Thyroid gland (tissue), 4 donors: ENCODE results near the gene LMBR1. TPM values are rescaled to one million over a fixed set of nuclear protein-coding genes. Genes with fewer than 3 reads are reported as not detected.

Experiments used
- DNase-seq, 2 donors: peaks; one replicate each; pipeline ENCODE4 v3.0.0-alpha.2; 2019
- H3K27ac ChIP-seq, 3 donors: fragments of 200-600 bp; sonication (generic); 1 replicate in 2 of 3; 2 replicates in 1 of 3; pipeline ENCODE4 v1.5.1; 2016 to 2019; ENCODE audit warnings: mild to moderate bottlenecking in 1 of 3, moderate library complexity in 1 of 3
- H3K27me3 ChIP-seq: fragments of 200-600 bp; sonication (generic); one replicate; pipeline ENCODE4 v1.5.1; 2019
- H3K36me3 ChIP-seq, 2 donors: fragments of 200-600 bp; sonication (generic); one replicate each; pipeline ENCODE4 v1.5.1; 2016 to 2019
- H3K4me1 ChIP-seq, 2 donors: fragments of 200-600 bp; sonication (generic); one replicate each; pipeline ENCODE4 v1.5.1; 2017 to 2019
- H3K4me3 ChIP-seq, 3 donors: fragments of 200-600 bp; sonication (generic); replicated peaks in 1 of 3; 1 replicate in 2 of 3; 2 replicates in 1 of 3; pipeline ENCODE4 v1.5.1; 2016; ENCODE audit warnings: mild to moderate bottlenecking in 1 of 3
- H3K9me3 ChIP-seq: fragments of 200-600 bp; sonication (generic); one replicate; pipeline ENCODE4 v1.5.1; 2017
- POLR2A ChIP-seq, 2 donors: fragments of 450-650 bp; IDR thresholded peaks; one replicate each; pipeline ENCODE4 v1.6.1; 2017; ENCODE audit warnings: antibody characterized with exemption in 2 of 2, mild to moderate bottlenecking in 2 of 2, moderate library complexity in 1 of 2
- WGBS, 2 donors: methylation state at CpG; one replicate each; pipeline ENCODE4 v1.1.5; 2017; 5-methylcytosine and 5-hydroxymethylcytosine counted together
- intact Hi-C: fragments of 100-400 bp; cut with DNase I; formaldehyde crosslinking; loops from one replicate; pipeline ENCODE4 v1.15.1; 2023
- total RNA-seq, 4 donors: library from RNA; depleted of rRNA; stranded (reverse); fragments of >200 nt; gene quantifications; one replicate each; pipeline ENCODE4 v1.2.3, GENCODE V29; 2016
- TF ChIP-seq, protein P1 (sequence below), 6 experiments: fragments of 200-600 bp in 3 of 6; fragments of 450-650 bp in 3 of 6; sonication (generic) in 3 of 6; IDR thresholded peaks; one replicate each; pipeline ENCODE4 v1.5.1; 2016 to 2019; ENCODE audit warnings: antibody characterized with exemption in 6 of 6, mild to moderate bottlenecking in 2 of 6, inconsistent platforms in 1 of 6, moderate library complexity in 1 of 6

The LMBR1 gene
- total RNA-seq, 4 donors from 2014 or later = 73.9 to 205 (median 113) TPM

DNA sequence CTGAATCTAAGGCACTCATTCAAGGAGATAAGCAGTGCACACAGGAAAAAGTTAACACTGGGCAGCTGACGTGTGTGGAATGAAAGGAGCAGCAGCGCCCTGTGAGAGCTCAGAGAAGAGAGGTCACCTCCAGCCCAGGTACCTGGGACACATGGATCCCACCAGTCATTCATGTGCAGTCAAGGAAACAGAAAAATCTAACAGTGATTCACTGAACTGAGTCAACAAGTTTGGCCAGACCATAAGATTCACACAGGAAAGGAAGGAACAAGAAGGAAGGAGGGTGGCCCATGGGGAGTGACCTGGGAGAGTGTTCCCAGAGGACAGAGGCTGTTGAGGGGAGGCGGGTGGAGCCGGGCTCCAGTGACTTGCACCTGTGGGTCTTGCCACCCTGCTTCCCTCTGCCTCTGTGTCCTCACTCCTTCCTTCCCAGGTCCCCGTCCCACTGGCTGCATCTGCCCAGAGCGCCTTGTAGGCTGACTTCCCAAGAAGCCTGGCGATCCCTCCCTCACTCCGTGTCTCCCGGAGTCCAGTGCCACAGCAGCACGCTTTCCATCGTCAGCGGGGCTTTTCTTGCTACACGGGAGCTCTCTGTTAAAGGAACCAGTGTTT is 224.7 kb downstream of the LMBR1 start:
- no peaks in the 10 kb centered on the region for H3K4me1 ChIP-seq
- no peaks in the 10 kb centered on the region for H3K27me3 ChIP-seq
- H3K4me3 ChIP-seq = no peak overlapping the region
- no peak for DNase-seq
- intact Hi-C loops = no loop called here
- 95 to 98% methylated on average over 13 of the region's 13 CpGs for WGBS, 2 donors
- H3K36me3 ChIP-seq = no peaks in the 10 kb centered on the region
- H3K9me3 ChIP-seq = no peaks in the 10 kb centered on the region
- TF ChIP-seq POLR2A (IDR thresholded peaks at IDR 0.05) = no peak
- TF ChIP-seq, protein P1, sequence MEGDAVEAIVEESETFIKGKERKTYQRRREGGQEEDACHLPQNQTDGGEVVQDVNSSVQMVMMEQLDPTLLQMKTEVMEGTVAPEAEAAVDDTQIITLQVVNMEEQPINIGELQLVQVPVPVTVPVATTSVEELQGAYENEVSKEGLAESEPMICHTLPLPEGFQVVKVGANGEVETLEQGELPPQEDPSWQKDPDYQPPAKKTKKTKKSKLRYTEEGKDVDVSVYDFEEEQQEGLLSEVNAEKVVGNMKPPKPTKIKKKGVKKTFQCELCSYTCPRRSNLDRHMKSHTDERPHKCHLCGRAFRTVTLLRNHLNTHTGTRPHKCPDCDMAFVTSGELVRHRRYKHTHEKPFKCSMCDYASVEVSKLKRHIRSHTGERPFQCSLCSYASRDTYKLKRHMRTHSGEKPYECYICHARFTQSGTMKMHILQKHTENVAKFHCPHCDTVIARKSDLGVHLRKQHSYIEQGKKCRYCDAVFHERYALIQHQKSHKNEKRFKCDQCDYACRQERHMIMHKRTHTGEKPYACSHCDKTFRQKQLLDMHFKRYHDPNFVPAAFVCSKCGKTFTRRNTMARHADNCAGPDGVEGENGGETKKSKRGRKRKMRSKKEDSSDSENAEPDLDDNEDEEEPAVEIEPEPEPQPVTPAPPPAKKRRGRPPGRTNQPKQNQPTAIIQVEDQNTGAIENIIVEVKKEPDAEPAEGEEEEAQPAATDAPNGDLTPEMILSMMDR (IDR thresholded peaks at IDR 0.05) = no peak
- H3K27ac ChIP-seq = no peak overlapping the region

DNA sequence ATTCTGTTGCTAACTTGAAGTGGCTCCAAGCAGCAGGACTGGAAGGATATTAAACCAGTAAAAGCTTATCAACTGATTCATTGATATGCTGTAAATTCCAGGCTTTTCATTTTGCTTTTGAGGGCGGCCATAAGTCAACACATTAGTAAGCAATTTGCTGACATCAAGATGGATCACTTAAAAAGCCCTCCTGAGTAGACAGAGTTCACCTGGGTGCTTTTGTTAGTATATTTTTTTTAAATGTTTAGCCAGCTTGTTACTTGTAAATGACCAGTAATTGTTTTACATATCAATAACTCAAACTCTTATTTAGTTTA is 225.9 kb downstream of the LMBR1 start:
- TF ChIP-seq, protein P1 (IDR thresholded peaks at IDR 0.05) = no peak
- no peak for TF ChIP-seq POLR2A (IDR thresholded peaks at IDR 0.05)
- H3K4me3 ChIP-seq = no peak overlapping the region
- no peaks in the 10 kb centered on the region for H3K9me3 ChIP-seq
- H3K4me1 ChIP-seq = no peaks in the 10 kb centered on the region
- no peak overlapping the region for H3K27ac ChIP-seq
- 83 to 90% methylated on average over 1 of the region's 1 CpG for WGBS, 2 donors
- intact Hi-C loops = no loop called here
- no peaks in the 10 kb centered on the region for H3K27me3 ChIP-seq
- no peak for DNase-seq
- H3K36me3 ChIP-seq = no peaks in the 10 kb centered on the region

DNA sequence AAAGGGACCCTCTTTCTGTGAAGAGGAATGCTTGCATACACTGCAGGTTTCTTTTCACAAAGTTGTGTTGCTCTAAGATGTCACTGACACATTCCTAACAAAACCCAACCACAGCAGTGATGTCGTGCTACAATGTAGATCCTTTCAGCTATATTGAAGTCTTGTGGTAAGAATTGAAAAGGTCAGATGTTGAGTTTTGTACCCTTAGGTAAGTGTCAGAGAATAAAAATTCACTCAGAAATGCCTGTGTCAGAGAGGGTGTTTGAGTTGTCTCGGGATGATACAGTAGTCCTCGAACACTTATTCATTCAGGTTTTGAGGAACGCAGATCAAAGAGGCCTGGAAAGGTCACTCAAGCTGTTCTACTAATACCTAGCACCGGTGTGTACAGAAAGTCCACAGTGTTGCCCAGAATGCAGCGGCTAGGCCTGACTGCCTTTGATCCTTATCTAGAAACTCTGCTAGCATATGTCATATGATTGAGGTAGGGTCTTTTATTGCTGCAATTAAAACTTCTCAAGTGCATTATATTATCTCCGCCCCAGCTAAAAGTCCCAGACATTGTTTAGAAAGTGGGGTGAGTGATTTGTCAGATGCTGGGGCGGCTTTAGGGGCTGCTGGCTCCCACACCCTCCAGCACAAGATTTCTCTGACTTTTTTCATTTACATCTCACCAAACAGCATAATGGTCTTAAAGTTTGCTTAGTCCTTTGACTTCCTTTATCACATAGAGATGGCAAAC is 226.4 kb downstream of the LMBR1 start:
- 63 to 65% methylated on average over 8 of the region's 8 CpGs for WGBS, 2 donors
- Histone ChIP-seq H3K27ac (no peak overlapping the region), H3K36me3 (no peaks in the 10 kb centered on the region), H3K9me3 (no peaks in the 10 kb centered on the region), H3K27me3 (no peaks in the 10 kb centered on the region), H3K4me3 (no peak overlapping the region), H3K4me1 (no peaks in the 10 kb centered on the region)
- no peak for TF ChIP-seq POLR2A (IDR thresholded peaks at IDR 0.05)
- TF ChIP-seq, protein P1 (IDR thresholded peaks at IDR 0.05) = no peak
- DNase-seq = no peak
- intact Hi-C loops = no loop called here

DNA sequence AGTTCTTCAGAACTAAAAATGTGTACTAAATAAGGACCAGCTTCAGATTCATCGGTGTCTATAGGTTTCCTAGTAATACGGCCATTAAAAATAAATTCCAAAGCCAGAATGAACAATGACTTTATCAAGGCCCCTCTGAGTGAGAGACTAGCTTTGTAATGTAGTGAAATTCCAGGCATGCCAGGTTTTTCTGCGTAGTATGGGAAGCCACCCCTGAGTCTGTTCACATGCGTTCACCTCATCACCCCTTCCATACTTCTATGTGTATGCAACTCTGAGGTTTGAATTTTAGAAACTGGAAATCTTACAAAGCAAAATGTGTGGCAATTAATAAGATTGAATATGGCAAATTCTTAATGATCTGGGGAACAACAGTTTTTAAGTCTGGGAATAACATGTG is 227.9 kb downstream of the LMBR1 start:
- WGBS, 2 donors = 89 to 91% methylated on average over 4 of the region's 4 CpGs
- H3K27me3 ChIP-seq = no peaks in the 10 kb centered on the region
- intact Hi-C loops = no loop called here
- no peaks in the 10 kb centered on the region for H3K36me3 ChIP-seq
- TF ChIP-seq, protein P1 (IDR thresholded peaks at IDR 0.05) = no peak
- TF ChIP-seq POLR2A (IDR thresholded peaks at IDR 0.05) = no peak
- no peak overlapping the region for H3K27ac ChIP-seq
- H3K9me3 ChIP-seq = no peaks in the 10 kb centered on the region
- no peaks in the 10 kb centered on the region for H3K4me1 ChIP-seq
- no peak overlapping the region for H3K4me3 ChIP-seq
- DNase-seq = no peak

DNA sequence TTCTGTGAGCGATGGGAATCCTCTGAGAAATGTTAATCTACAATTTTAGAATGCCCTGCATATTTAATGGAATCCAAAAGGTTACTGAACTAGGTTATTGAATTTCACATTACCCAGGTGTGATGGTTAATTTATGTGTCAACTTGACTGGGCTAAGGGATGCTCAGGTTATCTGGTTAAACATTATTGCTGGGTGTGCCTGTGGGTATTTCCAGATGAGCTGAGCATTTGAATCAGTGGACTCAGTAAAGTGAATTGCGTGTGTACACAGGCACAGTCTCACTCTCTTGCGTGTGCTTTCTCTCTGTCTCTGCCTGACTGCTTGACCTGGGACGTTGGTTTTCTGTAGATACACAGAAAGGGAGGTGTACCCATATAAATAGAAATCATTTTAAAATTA is 230.7 kb downstream of the LMBR1 start:
- intact Hi-C loops = no loop called here
- TF ChIP-seq, protein P1 (IDR thresholded peaks at IDR 0.05) = no peak
- no peak for TF ChIP-seq POLR2A (IDR thresholded peaks at IDR 0.05)
- Histone ChIP-seq H3K4me3 (no peak overlapping the region), H3K27ac (no peak overlapping the region), H3K9me3 (no peaks in the 10 kb centered on the region), H3K27me3 (no peaks in the 10 kb centered on the region), H3K36me3 (no peaks in the 10 kb centered on the region), H3K4me1 (no peaks in the 10 kb centered on the region)
- no peak for DNase-seq
- WGBS, 2 donors = 80 to 89% methylated on average over 4 of the region's 4 CpGs
